GM23338 (cell line): Measurements from ENCODE around the gene GP5. TPM values are rescaled to one million over a fixed set of nuclear protein-coding genes. Genes with fewer than 3 reads are reported as not detected.

Experiments
- ATAC-seq: fragments of 200-7000 bp; cut with Tn5 transposase; 3 replicates; pipeline ENCODE4 v1.9.1; 2020
- DNase-seq: peaks from one replicate; pipeline ENCODE4 v3.0.0-alpha.2; 2015; ENCODE audit warnings: low spot score
- H2AFZ ChIP-seq: fragments of 200-600 bp; sonication (generic); 2 replicates; pipeline ENCODE4 v1.8.0; 2016; ENCODE audit warnings: antibody characterized with exemption, mild to moderate bottlenecking, moderate library complexity
- H3F3A ChIP-seq: fragments of 200-600 bp; sonication (generic); replicated peaks from 2 replicates; pipeline ENCODE4 v1.8.0; 2017; ENCODE audit warnings: antibody characterized with exemption, mixed run types, low read depth
- H3K27ac ChIP-seq: fragments of 200-600 bp; sonication (generic); 2 replicates; pipeline ENCODE4 v1.6.1; 2016; ENCODE audit warnings: low read depth
- H3K27me3 ChIP-seq: fragments of 200-600 bp; sonication (generic); 2 replicates; pipeline ENCODE4 v1.8.0; 2016; ENCODE audit warnings: mild to moderate bottlenecking, mixed run types, moderate library complexity; ENCODE audit not compliant: insufficient read depth
- H3K36me3 ChIP-seq: fragments of 200-600 bp; sonication (generic); 2 replicates; pipeline ENCODE4 v1.8.0; 2016; ENCODE audit warnings: mild to moderate bottlenecking; ENCODE audit not compliant: insufficient read depth
- H3K4me1 ChIP-seq: fragments of 200-600 bp; sonication (generic); 2 replicates; pipeline ENCODE4 v1.8.0; 2016; ENCODE audit warnings: mild to moderate bottlenecking, moderate library complexity; ENCODE audit not compliant: insufficient read depth
- H3K4me2 ChIP-seq: fragments of 200-600 bp; sonication (generic); 2 replicates; pipeline ENCODE4 v1.7.1; 2017; ENCODE audit warnings: mixed run types
- H3K4me3 ChIP-seq: fragments of 200-600 bp; sonication (generic); 2 replicates; pipeline ENCODE4 v1.6.1; 2016; ENCODE audit warnings: mixed run types
- H3K79me2 ChIP-seq: fragments of 200-600 bp; sonication (generic); replicated peaks from 2 replicates; pipeline ENCODE4 v1.8.0; 2017; ENCODE audit warnings: mild to moderate bottlenecking; ENCODE audit not compliant: insufficient read depth
- H3K9me2 ChIP-seq: fragments of 200-600 bp; sonication (generic); 2 replicates; pipeline ENCODE4 v1.8.0; 2017; ENCODE audit not compliant: insufficient read depth
- H4K20me1 ChIP-seq: fragments of 200-600 bp; sonication (generic); replicated peaks from 2 replicates; pipeline ENCODE4 v1.8.0; 2017; ENCODE audit warnings: mild to moderate bottlenecking; ENCODE audit not compliant: insufficient read depth
- H3K27ac Mint-ChIP-seq: 2 replicates; pipeline ENCODE4 v1.8.0; 2020; ENCODE audit warnings: inconsistent platforms, mild to moderate bottlenecking, moderate library complexity, mixed read lengths
- H3K27me3 Mint-ChIP-seq: 3 replicates; pipeline ENCODE4 v1.8.0; 2022; ENCODE audit warnings: low read depth, mild to moderate bottlenecking, moderate library complexity, mixed read lengths, inconsistent platforms; ENCODE audit not compliant: insufficient read depth, poor library complexity
- H3K36me3 Mint-ChIP-seq: 3 replicates; pipeline ENCODE4 v1.8.0; 2021; ENCODE audit warnings: low read depth, mild to moderate bottlenecking, inconsistent platforms, moderate library complexity, mixed read lengths
- H3K4me1 Mint-ChIP-seq: 3 replicates; pipeline ENCODE4 v1.8.0; 2020; ENCODE audit warnings: mild to moderate bottlenecking, inconsistent platforms, mixed read lengths
- H3K4me3 Mint-ChIP-seq: 3 replicates; pipeline ENCODE4 v1.8.0; 2021; ENCODE audit warnings: moderate library complexity, mild to moderate bottlenecking, inconsistent platforms, mixed read lengths
- H3K9me3 Mint-ChIP-seq: 3 replicates; pipeline ENCODE4 v1.8.0; 2020; ENCODE audit warnings: moderate library complexity, mild to moderate bottlenecking, inconsistent platforms, mixed read lengths
- CREB1 ChIP-seq: fragments of 250-450 bp; sonication (Bioruptor Pico); IDR thresholded peaks from 2 replicates; pipeline ENCODE4 v1.5.0; 2020; ENCODE audit warnings: low read depth, mild to moderate bottlenecking, moderate library complexity
- EZH2 ChIP-seq: fragments of 200-600 bp; sonication (generic); IDR thresholded peaks from one replicate; pipeline ENCODE4 v1.8.0; 2017; ENCODE audit warnings: antibody characterized with exemption, mild to moderate bottlenecking, low read depth; ENCODE audit not compliant: unreplicated experiment
- JUNB ChIP-seq: IDR thresholded peaks from one replicate; pipeline ENCODE4 v1.6.1; 2016; ENCODE audit warnings: antibody characterized with exemption; ENCODE audit not compliant: unreplicated experiment
- NANOG ChIP-seq: IDR thresholded peaks from 2 replicates; pipeline ENCODE4 v1.6.1; 2016; ENCODE audit warnings: antibody characterized with exemption, borderline replicate concordance
- POLR2AphosphoS5 ChIP-seq: IDR thresholded peaks from 2 replicates; pipeline ENCODE4 v1.6.1; 2016; ENCODE audit warnings: antibody characterized with exemption, low read depth
- REST ChIP-seq: IDR thresholded peaks from one replicate; pipeline ENCODE4 v1.6.1; 2018; ENCODE audit warnings: antibody characterized with exemption; ENCODE audit not compliant: unreplicated experiment
- STAT1 ChIP-seq: IDR thresholded peaks from one replicate; pipeline ENCODE4 v1.6.1; 2016; ENCODE audit warnings: antibody characterized with exemption; ENCODE audit not compliant: unreplicated experiment
- ZNF114 ChIP-seq: fragments of 250-450 bp; sonication (Bioruptor Pico); IDR thresholded peaks from 2 replicates; pipeline ENCODE4 v1.5.0; 2020; ENCODE audit warnings: mild to moderate bottlenecking, moderate library complexity
- ZNF331 ChIP-seq: fragments of 250-450 bp; sonication (Bioruptor Pico); IDR thresholded peaks from 2 replicates; pipeline ENCODE4 v1.5.0; 2020; ENCODE audit warnings: low read depth, mild to moderate bottlenecking, moderate library complexity
- ZNF462 ChIP-seq: fragments of 250-450 bp; sonication (Bioruptor Pico); IDR thresholded peaks from 2 replicates; pipeline ENCODE4 v1.5.0; 2020; ENCODE audit warnings: mild to moderate bottlenecking, moderate library complexity
- polyA plus RNA-seq: library from polyadenylated mRNA; unstranded; fragments of >200 nt; fragmentation: Nextera tagmentation; extraction: Ambion mirVana; gene quantifications from 2 replicates; pipeline ENCODE4 v1.2.1, GENCODE V29; 2016
- total RNA-seq: library from RNA; depleted of rRNA; stranded (reverse); fragments of >200 nt; shearing (Covaris generic); gene quantifications from 2 replicates; pipeline ENCODE4 v1.2.3, GENCODE V29; 2014

Gene GP5
- total and polyA plus RNA-seq, 2 experiments from 2014 or later: 0.07 to 0.15 TPM

GRCh38 chr3:194401346-194401745, 2.3 kb upstream of the GP5 start:
- H3K4me1 Mint-ChIP-seq: peaks cover 11% of the 10 kb centered on the region
- no peak for DNase-seq
- peaks cover 7% of the 10 kb centered on the region; the same call in 1 of the 3 replicates for H3K36me3 Mint-ChIP-seq
- Histone ChIP-seq H3K36me3 (no peaks in the 10 kb centered on the region; the same call in none of the 2 replicates), H2AFZ (no peak overlapping the region), H3K9me2 (no peaks in the 10 kb centered on the region), H3K4me3 (no peak overlapping the region), H3F3A (no peaks in the 10 kb centered on the region), H4K20me1 (no peaks in the 10 kb centered on the region), H3K27ac (no peak overlapping the region), H3K4me2 (no peak overlapping the region), H3K4me1 (peaks cover 14% of the 10 kb centered on the region; the same call in 1 of the 2 replicates), H3K79me2 (no peaks in the 10 kb centered on the region), H3K27me3 (peaks cover 37% of the 10 kb centered on the region)
- peaks cover 32% of the 10 kb centered on the region for H3K27me3 Mint-ChIP-seq
- no peak overlapping the region for H3K4me3 Mint-ChIP-seq
- H3K27ac Mint-ChIP-seq: no peak overlapping the region
- no peaks in the 10 kb centered on the region for H3K9me3 Mint-ChIP-seq
- no peak for ATAC-seq
- TF ChIP-seq REST (no peak), ZNF331 (CRISPR knock-in tag) (no peak), POLR2AphosphoS5 (no peak), JUNB (no peak), CREB1 (no peak), NANOG (no peak), ZNF114 (CRISPR knock-in tag) (no peak), STAT1 (no peak)

DNA sequence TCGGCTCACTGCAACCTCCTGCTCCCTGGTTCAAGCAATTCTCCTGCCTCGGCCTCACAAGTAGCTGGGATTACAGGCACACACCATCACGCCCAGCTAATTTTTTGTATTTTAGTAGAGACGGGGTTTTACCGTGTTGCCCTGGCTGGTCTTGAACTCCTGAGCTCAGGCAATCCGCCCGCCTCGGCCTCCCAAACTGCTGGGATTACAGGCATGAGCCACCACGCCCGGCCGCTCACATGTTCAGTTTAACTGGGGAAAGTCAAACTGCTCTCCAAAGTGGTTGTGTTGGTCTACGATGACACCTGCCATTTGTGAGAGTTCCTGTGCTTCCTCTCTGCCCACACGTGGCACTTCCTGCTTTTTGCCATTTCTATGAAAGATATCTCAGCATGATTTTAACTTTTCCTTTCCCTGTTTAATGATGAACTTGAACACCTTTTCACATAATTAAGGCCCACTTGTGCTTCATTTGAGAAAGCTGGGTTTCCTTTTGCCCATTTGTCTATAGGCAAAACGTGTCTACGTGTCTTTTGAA, 877 bp upstream of the GP5 start:
- Mint-ChIP-seq H3K9me3 (no peaks in the 10 kb centered on the region), H3K4me1 (peaks cover 21% of the 10 kb centered on the region), H3K36me3 (no peaks in the 10 kb centered on the region), H3K4me3 (no peak overlapping the region), H3K27ac (no peak overlapping the region), H3K27me3 (peaks cover 42% of the 10 kb centered on the region)
- ATAC-seq (no peak), DNase-seq (no peak)
- TF ChIP-seq ZNF114 (CRISPR knock-in tag) (no peak), ZNF462 (no peak), POLR2AphosphoS5 (no peak), EZH2 (no peak)
- Histone ChIP-seq H3K27ac (no peak overlapping the region), H3K79me2 (no peaks in the 10 kb centered on the region), H3K4me2 (no peak overlapping the region), H2AFZ (no peak overlapping the region), H4K20me1 (no peaks in the 10 kb centered on the region), H3K27me3 (peaks cover 48% of the 10 kb centered on the region), H3K9me2 (no peaks in the 10 kb centered on the region), H3K4me3 (no peak overlapping the region), H3K36me3 (no peaks in the 10 kb centered on the region; the same call in 1 of the 2 replicates), H3K4me1 (peaks cover 21% of the 10 kb centered on the region), H3F3A (peaks cover 3% of the 10 kb centered on the region; the same call in 1 of the 2 replicates)
